Measurements from ENCODE around the gene COL2A1.
A peak's percentile ranks its signal among the peaks of the same experiment; 100 is the strongest.
"Not testable (repeated sequence)": the region's sequence is repeated elsewhere in the genome, so short reads cannot be mapped to it uniquely, and the experiment has no call there.

Gene COL2A1

GRCh38 chr12:47973870-47974269 lies 30.4 kb downstream of the COL2A1 start:
- no peaks in the 10 kb centered on the region for H3K36me3 ChIP-seq (ENCODE audit: control insufficient read depth, insufficient read depth, low read length)
- H3K9me3 ChIP-seq (ENCODE audit: control insufficient read depth, insufficient read depth, low read length), result no peaks in the 10 kb centered on the region
- 0 out of 2 replicates have a peak, but pooled peaks cover 15% of the 10 kb centered on the region for H3K27me3 ChIP-seq (ENCODE audit: control insufficient read depth, insufficient read depth, low read length)
- H3K9ac ChIP-seq (ENCODE audit: low read depth, low read length), result no peak overlapping the region
- H3K27ac ChIP-seq (ENCODE audit: low read depth, low read length), result no peak overlapping the region
- no peak overlapping the region for H3K4me3 ChIP-seq (ENCODE audit: low read depth, low read length)
- no peaks in the 10 kb centered on the region for H3K4me1 ChIP-seq (ENCODE audit: control insufficient read depth, insufficient read depth, low read length)

GRCh38 chr12:47972895-47973294 lies 31.4 kb downstream of the COL2A1 start:
- peaks cover 16% of the 10 kb centered on the region; the same call in 1 of the 2 replicates for H3K27me3 ChIP-seq (ENCODE audit: control insufficient read depth, insufficient read depth, low read length)
- no peaks in the 10 kb centered on the region for H3K4me1 ChIP-seq (ENCODE audit: control insufficient read depth, insufficient read depth, low read length)
- H3K4me3 ChIP-seq (ENCODE audit: low read depth, low read length), result no peak overlapping the region
- no peaks in the 10 kb centered on the region for H3K9me3 ChIP-seq (ENCODE audit: control insufficient read depth, insufficient read depth, low read length)
- H3K36me3 ChIP-seq (ENCODE audit: control insufficient read depth, insufficient read depth, low read length), result no peaks in the 10 kb centered on the region
- H3K27ac ChIP-seq (ENCODE audit: low read depth, low read length), result no peak overlapping the region
- no peak overlapping the region for H3K9ac ChIP-seq (ENCODE audit: low read depth, low read length)

- no peaks in the 10 kb centered on the region for H3K4me1 ChIP-seq (ENCODE audit: control insufficient read depth, insufficient read depth, low read length)
- H3K9me3 ChIP-seq (ENCODE audit: control insufficient read depth, insufficient read depth, low read length), result no peaks in the 10 kb centered on the region
- no peaks in the 10 kb centered on the region for H3K36me3 ChIP-seq (ENCODE audit: control insufficient read depth, insufficient read depth, low read length)
- no peak overlapping the region for H3K9ac ChIP-seq (ENCODE audit: low read depth, low read length)
- H3K27me3 ChIP-seq (ENCODE audit: control insufficient read depth, insufficient read depth, low read length), result peaks cover 17% of the 10 kb centered on the region
- no peak overlapping the region for H3K4me3 ChIP-seq (ENCODE audit: low read depth, low read length)
- H3K27ac ChIP-seq (ENCODE audit: low read depth, low read length), result no peak overlapping the region
Measured at GRCh38 chr12:47970843-47971242, 33.4 kb downstream of the COL2A1 start.

GRCh38 chr12:47969845-47970244 lies 34.4 kb downstream of the COL2A1 start:
- H3K27me3 ChIP-seq (ENCODE audit: control insufficient read depth, insufficient read depth, low read length), result peaks cover 27% of the 10 kb centered on the region

GRCh38 chr12:47967461-47968321 lies 36.6 kb downstream of the COL2A1 start:
- peaks cover 45% of the 10 kb centered on the region for H3K27me3 ChIP-seq (ENCODE audit: control insufficient read depth, insufficient read depth, low read length)

More at GRCh38 chr12:47969845-47970244, 34.4 kb downstream of the COL2A1 start:
- no peaks in the 10 kb centered on the region for H3K36me3 ChIP-seq (ENCODE audit: control insufficient read depth, insufficient read depth, low read length)
- no peak overlapping the region for H3K9ac ChIP-seq (ENCODE audit: low read depth, low read length)
- H3K4me1 ChIP-seq (ENCODE audit: control insufficient read depth, insufficient read depth, low read length), result no peaks in the 10 kb centered on the region
- H3K27ac ChIP-seq (ENCODE audit: low read depth, low read length), result no peak overlapping the region
- H3K9me3 ChIP-seq (ENCODE audit: control insufficient read depth, insufficient read depth, low read length), result no peaks in the 10 kb centered on the region
- H3K4me3 ChIP-seq (ENCODE audit: low read depth, low read length), result no peak overlapping the region

GRCh38 chr12:47965581-47965980 lies 38.7 kb downstream of the COL2A1 start:
- peaks cover 53% of the 10 kb centered on the region for H3K27me3 ChIP-seq (ENCODE audit: control insufficient read depth, insufficient read depth, low read length)
- no peaks in the 10 kb centered on the region for H3K36me3 ChIP-seq (ENCODE audit: control insufficient read depth, insufficient read depth, low read length)
- H3K9ac ChIP-seq (ENCODE audit: low read depth, low read length), result no peak overlapping the region
- H3K4me1 ChIP-seq (ENCODE audit: control insufficient read depth, insufficient read depth, low read length), result peaks cover 9% of the 10 kb centered on the region
- no peak overlapping the region for H3K27ac ChIP-seq (ENCODE audit: low read depth, low read length)
- no peak overlapping the region for H3K4me3 ChIP-seq (ENCODE audit: low read depth, low read length)
- H3K9me3 ChIP-seq (ENCODE audit: control insufficient read depth, insufficient read depth, low read length), result peaks cover 11% of the 10 kb centered on the region

More at GRCh38 chr12:47967461-47968321, 36.6 kb downstream of the COL2A1 start:
- Histone ChIP-seq H3K9ac (ENCODE audit: low read depth, low read length) (no peak overlapping the region), H3K27ac (ENCODE audit: low read depth, low read length) (no peak overlapping the region), H3K4me1 (ENCODE audit: control insufficient read depth, insufficient read depth, low read length) (peaks cover 9% of the 10 kb centered on the region), H3K4me3 (ENCODE audit: low read depth, low read length) (no peak overlapping the region), H3K9me3 (ENCODE audit: control insufficient read depth, insufficient read depth, low read length) (no peaks in the 10 kb centered on the region), H3K36me3 (ENCODE audit: control insufficient read depth, insufficient read depth, low read length) (no peaks in the 10 kb centered on the region)

GRCh38 chr12:47964106-47964728 lies 40.1 kb downstream of the COL2A1 start:
- Histone ChIP-seq H3K4me3 (ENCODE audit: low read depth, low read length) (peak overlapping the region; percentile 79), H3K4me1 (ENCODE audit: control insufficient read depth, insufficient read depth, low read length) (peaks cover 13% of the 10 kb centered on the region), H3K9me3 (ENCODE audit: control insufficient read depth, insufficient read depth, low read length) (peaks cover 17% of the 10 kb centered on the region), H3K27ac (ENCODE audit: low read depth, low read length) (no peak overlapping the region), H3K36me3 (ENCODE audit: control insufficient read depth, insufficient read depth, low read length) (no peaks in the 10 kb centered on the region), H3K9ac (ENCODE audit: low read depth, low read length) (no peak overlapping the region), H3K27me3 (ENCODE audit: control insufficient read depth, insufficient read depth, low read length) (peaks cover 53% of the 10 kb centered on the region)

GRCh38 chr12:47963340-47964040 lies 40.8 kb downstream of the COL2A1 start, which contains the start of gene TMEM106C:
Gene TMEM106C (plus strand): TSS chr12:47963596. CDS start chr12:47964237, 641 bp downstream.
- Histone ChIP-seq H3K9ac (ENCODE audit: low read depth, low read length) (no peak within 1 kb of the TSS), H3K36me3 (ENCODE audit: control insufficient read depth, insufficient read depth, low read length) (no peaks in the 10 kb centered on the region), H3K27ac (ENCODE audit: low read depth, low read length) (no peak within 1 kb of the TSS)

GRCh38 chr12:47962198-47962597 lies 42.1 kb downstream of the COL2A1 start:
- H3K4me1 ChIP-seq (ENCODE audit: control insufficient read depth, insufficient read depth, low read length), result peaks cover 13% of the 10 kb centered on the region
- H3K9me3 ChIP-seq (ENCODE audit: control insufficient read depth, insufficient read depth, low read length), result peaks cover 35% of the 10 kb centered on the region
- H3K27ac ChIP-seq (ENCODE audit: low read depth, low read length), result no peak overlapping the region
- no peaks in the 10 kb centered on the region for H3K36me3 ChIP-seq (ENCODE audit: control insufficient read depth, insufficient read depth, low read length)
- no peak overlapping the region for H3K9ac ChIP-seq (ENCODE audit: low read depth, low read length)
- H3K27me3 ChIP-seq (ENCODE audit: control insufficient read depth, insufficient read depth, low read length), result peaks cover 49% of the 10 kb centered on the region
- H3K4me3 ChIP-seq (ENCODE audit: low read depth, low read length), result no peak overlapping the region

More at GRCh38 chr12:47963340-47964040, 40.8 kb downstream of the COL2A1 start, which contains the start of gene TMEM106C:
- H3K27me3 ChIP-seq (ENCODE audit: control insufficient read depth, insufficient read depth, low read length), result peaks cover 53% of the 10 kb centered on the region
- peak within 1 kb of the TSS; percentile 79 for H3K4me3 ChIP-seq (ENCODE audit: low read depth, low read length)
- H3K9me3 ChIP-seq (ENCODE audit: control insufficient read depth, insufficient read depth, low read length), result peaks cover 22% of the 10 kb centered on the region
- peaks cover 13% of the 10 kb centered on the region for H3K4me1 ChIP-seq (ENCODE audit: control insufficient read depth, insufficient read depth, low read length)

- H3K4me3 ChIP-seq (ENCODE audit: low read depth, low read length); H3K36me3 ChIP-seq (ENCODE audit: control insufficient read depth, insufficient read depth, low read length); H3K4me1 ChIP-seq (ENCODE audit: control insufficient read depth, insufficient read depth, low read length); H3K9ac ChIP-seq (ENCODE audit: low read depth, low read length); H3K27ac ChIP-seq (ENCODE audit: low read depth, low read length): not testable (repeated sequence)
- Histone ChIP-seq H3K27me3 (ENCODE audit: control insufficient read depth, insufficient read depth, low read length) (peaks cover 14% of the 10 kb centered on the region), H3K9me3 (ENCODE audit: control insufficient read depth, insufficient read depth, low read length) (peaks cover 36% of the 10 kb centered on the region)
Measured at GRCh38 chr12:47957671-47958070, 46.6 kb downstream of the COL2A1 start.
